ENCODE results near the gene EBF4. TPM values are rescaled to one million over a fixed set of nuclear protein-coding genes. Genes with fewer than 3 reads are reported as not detected.

EBF4 gene
- total and polyA plus RNA-seq, 10 of the 15 experiments (the other 5 are each of a cell fraction or from before 2014, with no cell fraction given), result 0.13 TPM; not detected in 9

DNA sequence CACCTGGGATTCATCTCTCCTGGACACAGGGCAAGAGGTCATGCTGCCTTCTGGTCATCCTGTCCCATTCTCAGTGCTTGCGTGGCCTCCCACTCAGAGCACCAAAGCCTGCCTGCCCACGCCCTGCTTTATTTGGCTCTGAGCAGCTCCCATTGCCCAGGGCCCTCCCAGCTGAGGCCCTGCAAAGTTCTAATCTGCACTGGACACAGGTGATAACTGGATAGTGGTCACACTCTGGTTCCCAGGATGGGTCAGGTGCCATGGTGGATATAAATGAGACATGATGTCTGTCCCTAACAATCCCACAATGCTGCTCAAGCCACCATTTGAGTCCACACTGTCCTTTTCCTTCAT is 68.3 kb downstream of the EBF4 start:
- H3K27me3 ChIP-seq (replicated peaks in 1 of 2; ENCODE audit: control insufficient read depth in 2 of 2, insufficient read depth in 2 of 2, low read length in 1 of 2), result no peaks in the 10 kb centered on the region; a peak in 1 of 4 replicates
- intact Hi-C loops (cut with micrococcal nuclease; ENCODE audit: unreplicated experiment) (no loop called here), in situ Hi-C loops (cut with MboI) (no loop called here)
- H3K4me2 ChIP-seq (ENCODE audit: control insufficient read depth, insufficient read depth), result no peak overlapping the region
- DNase-seq (ENCODE audit: low read depth, low spot score), result no peak
- H3K27ac ChIP-seq (ENCODE audit: control insufficient read depth, insufficient read depth), result no peak overlapping the region
- FAIRE-seq, result no peak
- RAD21 ChIA-PET (ENCODE audit: unreplicated experiment), result no interaction called here
- 61% methylated on average over 2 of the region's 2 CpGs for whole genome bisulfite sequencing (ENCODE audit: insufficient coverage, insufficient replicate concordance, low lambda C conversion rate, missing lambda C conversion rate)
- POLR2A ChIA-PET, result no interaction called here
- CTCF ChIA-PET, result no interaction called here
- H3K9ac ChIP-seq (ENCODE audit: control insufficient read depth, insufficient read depth, low read length), result no peak overlapping the region
- no TSS peak for BruUV-seq (replicated peaks)
- SMC1A ChIA-PET (ENCODE audit: uncharacterized antibody, unreplicated experiment), result no interaction called here
- no peaks in the 10 kb centered on the region for H3K4me1 ChIP-seq (ENCODE audit: control insufficient read depth, insufficient read depth, low read length)
- no peak overlapping the region for H3K4me3 ChIP-seq
- H4K20me1 ChIP-seq (ENCODE audit: control insufficient read depth, insufficient read depth), result no peaks in the 10 kb centered on the region
- H2AFZ ChIP-seq (ENCODE audit: control insufficient read depth, low read depth, low read length), result no peak overlapping the region
- ATAC-seq, result no peak
- no peaks in the 10 kb centered on the region for H3K79me2 ChIP-seq (ENCODE audit: control insufficient read depth, insufficient read depth, low read length)
- no peaks in the 10 kb centered on the region for H3K36me3 ChIP-seq (ENCODE audit: control insufficient read depth in 2 of 2, insufficient read depth in 2 of 2, low read length in 1 of 2)
- H3K9me3 ChIP-seq (replicated peaks; ENCODE audit: control insufficient read depth, insufficient read depth, low read length), result no peaks in the 10 kb centered on the region
- no peak for TF ChIP-seq PAX5 (IDR thresholded peaks at IDR 0.05; ENCODE audit: borderline replicate concordance, low read depth, low read length)
- TF ChIP-seq, protein P1, sequence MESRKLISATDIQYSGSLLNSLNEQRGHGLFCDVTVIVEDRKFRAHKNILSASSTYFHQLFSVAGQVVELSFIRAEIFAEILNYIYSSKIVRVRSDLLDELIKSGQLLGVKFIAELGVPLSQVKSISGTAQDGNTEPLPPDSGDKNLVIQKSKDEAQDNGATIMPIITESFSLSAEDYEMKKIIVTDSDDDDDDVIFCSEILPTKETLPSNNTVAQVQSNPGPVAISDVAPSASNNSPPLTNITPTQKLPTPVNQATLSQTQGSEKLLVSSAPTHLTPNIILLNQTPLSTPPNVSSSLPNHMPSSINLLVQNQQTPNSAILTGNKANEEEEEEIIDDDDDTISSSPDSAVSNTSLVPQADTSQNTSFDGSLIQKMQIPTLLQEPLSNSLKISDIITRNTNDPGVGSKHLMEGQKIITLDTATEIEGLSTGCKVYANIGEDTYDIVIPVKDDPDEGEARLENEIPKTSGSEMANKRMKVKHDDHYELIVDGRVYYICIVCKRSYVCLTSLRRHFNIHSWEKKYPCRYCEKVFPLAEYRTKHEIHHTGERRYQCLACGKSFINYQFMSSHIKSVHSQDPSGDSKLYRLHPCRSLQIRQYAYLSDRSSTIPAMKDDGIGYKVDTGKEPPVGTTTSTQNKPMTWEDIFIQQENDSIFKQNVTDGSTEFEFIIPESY (IDR thresholded peaks at IDR 0.05), result no peak
- no peak for TF ChIP-seq CHD2 (IDR thresholded peaks at IDR 0.05; ENCODE audit: borderline replicate concordance, low read depth, low read length)
- TF ChIP-seq TAF1 (IDR thresholded peaks at IDR 0.05; ENCODE audit: borderline replicate concordance, low read depth, low read length), result no peak
- no peak for TF ChIP-seq EED (IDR thresholded peaks at IDR 0.05; ENCODE audit: low read depth)
- TF ChIP-seq, protein P2, sequence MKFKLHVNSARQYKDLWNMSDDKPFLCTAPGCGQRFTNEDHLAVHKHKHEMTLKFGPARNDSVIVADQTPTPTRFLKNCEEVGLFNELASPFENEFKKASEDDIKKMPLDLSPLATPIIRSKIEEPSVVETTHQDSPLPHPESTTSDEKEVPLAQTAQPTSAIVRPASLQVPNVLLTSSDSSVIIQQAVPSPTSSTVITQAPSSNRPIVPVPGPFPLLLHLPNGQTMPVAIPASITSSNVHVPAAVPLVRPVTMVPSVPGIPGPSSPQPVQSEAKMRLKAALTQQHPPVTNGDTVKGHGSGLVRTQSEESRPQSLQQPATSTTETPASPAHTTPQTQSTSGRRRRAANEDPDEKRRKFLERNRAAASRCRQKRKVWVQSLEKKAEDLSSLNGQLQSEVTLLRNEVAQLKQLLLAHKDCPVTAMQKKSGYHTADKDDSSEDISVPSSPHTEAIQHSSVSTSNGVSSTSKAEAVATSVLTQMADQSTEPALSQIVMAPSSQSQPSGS (IDR thresholded peaks at IDR 0.05; ENCODE audit: low read length), result no peak
- no peak for TF ChIP-seq RBBP5 (conservative IDR thresholded peaks at IDR 0.05)
- TF ChIP-seq, protein P3, sequence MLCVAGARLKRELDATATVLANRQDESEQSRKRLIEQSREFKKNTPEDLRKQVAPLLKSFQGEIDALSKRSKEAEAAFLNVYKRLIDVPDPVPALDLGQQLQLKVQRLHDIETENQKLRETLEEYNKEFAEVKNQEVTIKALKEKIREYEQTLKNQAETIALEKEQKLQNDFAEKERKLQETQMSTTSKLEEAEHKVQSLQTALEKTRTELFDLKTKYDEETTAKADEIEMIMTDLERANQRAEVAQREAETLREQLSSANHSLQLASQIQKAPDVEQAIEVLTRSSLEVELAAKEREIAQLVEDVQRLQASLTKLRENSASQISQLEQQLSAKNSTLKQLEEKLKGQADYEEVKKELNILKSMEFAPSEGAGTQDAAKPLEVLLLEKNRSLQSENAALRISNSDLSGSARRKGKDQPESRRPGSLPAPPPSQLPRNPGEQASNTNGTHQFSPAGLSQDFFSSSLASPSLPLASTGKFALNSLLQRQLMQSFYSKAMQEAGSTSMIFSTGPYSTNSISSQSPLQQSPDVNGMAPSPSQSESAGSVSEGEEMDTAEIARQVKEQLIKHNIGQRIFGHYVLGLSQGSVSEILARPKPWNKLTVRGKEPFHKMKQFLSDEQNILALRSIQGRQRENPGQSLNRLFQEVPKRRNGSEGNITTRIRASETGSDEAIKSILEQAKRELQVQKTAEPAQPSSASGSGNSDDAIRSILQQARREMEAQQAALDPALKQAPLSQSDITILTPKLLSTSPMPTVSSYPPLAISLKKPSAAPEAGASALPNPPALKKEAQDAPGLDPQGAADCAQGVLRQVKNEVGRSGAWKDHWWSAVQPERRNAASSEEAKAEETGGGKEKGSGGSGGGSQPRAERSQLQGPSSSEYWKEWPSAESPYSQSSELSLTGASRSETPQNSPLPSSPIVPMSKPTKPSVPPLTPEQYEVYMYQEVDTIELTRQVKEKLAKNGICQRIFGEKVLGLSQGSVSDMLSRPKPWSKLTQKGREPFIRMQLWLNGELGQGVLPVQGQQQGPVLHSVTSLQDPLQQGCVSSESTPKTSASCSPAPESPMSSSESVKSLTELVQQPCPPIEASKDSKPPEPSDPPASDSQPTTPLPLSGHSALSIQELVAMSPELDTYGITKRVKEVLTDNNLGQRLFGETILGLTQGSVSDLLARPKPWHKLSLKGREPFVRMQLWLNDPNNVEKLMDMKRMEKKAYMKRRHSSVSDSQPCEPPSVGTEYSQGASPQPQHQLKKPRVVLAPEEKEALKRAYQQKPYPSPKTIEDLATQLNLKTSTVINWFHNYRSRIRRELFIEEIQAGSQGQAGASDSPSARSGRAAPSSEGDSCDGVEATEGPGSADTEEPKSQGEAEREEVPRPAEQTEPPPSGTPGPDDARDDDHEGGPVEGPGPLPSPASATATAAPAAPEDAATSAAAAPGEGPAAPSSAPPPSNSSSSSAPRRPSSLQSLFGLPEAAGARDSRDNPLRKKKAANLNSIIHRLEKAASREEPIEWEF (IDR thresholded peaks at IDR 0.05; ENCODE audit: insufficient replicate concordance, low read depth, low read length), result no peak
- no peak for TF ChIP-seq BACH1 (IDR thresholded peaks at IDR 0.05; ENCODE audit: borderline replicate concordance)
- TF ChIP-seq, protein P4, sequence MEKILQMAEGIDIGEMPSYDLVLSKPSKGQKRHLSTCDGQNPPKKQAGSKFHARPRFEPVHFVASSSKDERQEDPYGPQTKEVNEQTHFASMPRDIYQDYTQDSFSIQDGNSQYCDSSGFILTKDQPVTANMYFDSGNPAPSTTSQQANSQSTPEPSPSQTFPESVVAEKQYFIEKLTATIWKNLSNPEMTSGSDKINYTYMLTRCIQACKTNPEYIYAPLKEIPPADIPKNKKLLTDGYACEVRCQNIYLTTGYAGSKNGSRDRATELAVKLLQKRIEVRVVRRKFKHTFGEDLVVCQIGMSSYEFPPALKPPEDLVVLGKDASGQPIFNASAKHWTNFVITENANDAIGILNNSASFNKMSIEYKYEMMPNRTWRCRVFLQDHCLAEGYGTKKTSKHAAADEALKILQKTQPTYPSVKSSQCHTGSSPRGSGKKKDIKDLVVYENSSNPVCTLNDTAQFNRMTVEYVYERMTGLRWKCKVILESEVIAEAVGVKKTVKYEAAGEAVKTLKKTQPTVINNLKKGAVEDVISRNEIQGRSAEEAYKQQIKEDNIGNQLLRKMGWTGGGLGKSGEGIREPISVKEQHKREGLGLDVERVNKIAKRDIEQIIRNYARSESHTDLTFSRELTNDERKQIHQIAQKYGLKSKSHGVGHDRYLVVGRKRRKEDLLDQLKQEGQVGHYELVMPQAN (conservative IDR thresholded peaks at IDR 0.05), result no peak
- no peak for TF ChIP-seq ATF7 (IDR thresholded peaks at IDR 0.05; ENCODE audit: low read depth)
- TF ChIP-seq, protein P5, sequence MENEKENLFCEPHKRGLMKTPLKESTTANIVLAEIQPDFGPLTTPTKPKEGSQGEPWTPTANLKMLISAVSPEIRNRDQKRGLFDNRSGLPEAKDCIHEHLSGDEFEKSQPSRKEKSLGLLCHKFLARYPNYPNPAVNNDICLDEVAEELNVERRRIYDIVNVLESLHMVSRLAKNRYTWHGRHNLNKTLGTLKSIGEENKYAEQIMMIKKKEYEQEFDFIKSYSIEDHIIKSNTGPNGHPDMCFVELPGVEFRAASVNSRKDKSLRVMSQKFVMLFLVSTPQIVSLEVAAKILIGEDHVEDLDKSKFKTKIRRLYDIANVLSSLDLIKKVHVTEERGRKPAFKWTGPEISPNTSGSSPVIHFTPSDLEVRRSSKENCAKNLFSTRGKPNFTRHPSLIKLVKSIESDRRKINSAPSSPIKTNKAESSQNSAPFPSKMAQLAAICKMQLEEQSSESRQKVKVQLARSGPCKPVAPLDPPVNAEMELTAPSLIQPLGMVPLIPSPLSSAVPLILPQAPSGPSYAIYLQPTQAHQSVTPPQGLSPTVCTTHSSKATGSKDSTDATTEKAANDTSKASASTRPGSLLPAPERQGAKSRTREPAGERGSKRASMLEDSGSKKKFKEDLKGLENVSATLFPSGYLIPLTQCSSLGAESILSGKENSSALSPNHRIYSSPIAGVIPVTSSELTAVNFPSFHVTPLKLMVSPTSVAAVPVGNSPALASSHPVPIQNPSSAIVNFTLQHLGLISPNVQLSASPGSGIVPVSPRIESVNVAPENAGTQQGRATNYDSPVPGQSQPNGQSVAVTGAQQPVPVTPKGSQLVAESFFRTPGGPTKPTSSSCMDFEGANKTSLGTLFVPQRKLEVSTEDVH (IDR thresholded peaks at IDR 0.05; ENCODE audit: low read depth, partially characterized antibody), result no peak

Data from GM12878 (cell line).